Measurements from ENCODE around the gene FAM20A. TPM values are rescaled to one million over a fixed set of nuclear protein-coding genes. Genes with fewer than 3 reads are reported as not detected.

The FAM20A gene
- total RNA-seq, 2 experiments from 2014 or later: not detected

DNA sequence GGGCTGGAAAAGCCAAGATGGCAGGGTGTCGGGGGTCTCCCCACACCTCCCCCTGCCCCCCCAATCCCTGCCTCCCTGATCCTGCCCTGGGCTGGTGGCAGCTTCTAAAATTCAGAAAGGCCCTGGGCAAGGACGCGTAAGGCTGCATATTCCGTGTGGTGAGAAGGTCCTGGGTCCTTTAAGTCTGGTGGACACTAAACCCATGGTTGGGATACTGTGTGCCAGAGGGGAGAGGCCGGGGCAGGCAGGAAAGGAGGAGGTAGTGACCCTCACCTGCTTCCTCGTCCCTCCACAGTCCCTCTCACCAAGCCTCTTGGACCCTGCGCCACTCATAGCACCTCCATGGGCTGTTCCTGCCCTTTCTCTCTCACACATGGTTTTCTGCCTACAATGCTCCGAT is 60.2 kb downstream of the FAM20A start:
- intact Hi-C loops (cut with micrococcal nuclease): no loop called here
- no peak for ATAC-seq
- H3K27me3 Mint-ChIP-seq: no peaks in the 10 kb centered on the region
- ChIA-PET CTCF (interaction anchor here (1.5 kb wide), 1 partner anchor 231 kb away, joined by 4 read pairs; no protein-coding TSS in a partner anchor), POLR2A (no interaction called here)
- H3K4me3 Mint-ChIP-seq: no peak overlapping the region
- H3K27ac Mint-ChIP-seq: no peak overlapping the region
- no peak for DNase-seq
- TF ChIP-seq, protein P1, sequence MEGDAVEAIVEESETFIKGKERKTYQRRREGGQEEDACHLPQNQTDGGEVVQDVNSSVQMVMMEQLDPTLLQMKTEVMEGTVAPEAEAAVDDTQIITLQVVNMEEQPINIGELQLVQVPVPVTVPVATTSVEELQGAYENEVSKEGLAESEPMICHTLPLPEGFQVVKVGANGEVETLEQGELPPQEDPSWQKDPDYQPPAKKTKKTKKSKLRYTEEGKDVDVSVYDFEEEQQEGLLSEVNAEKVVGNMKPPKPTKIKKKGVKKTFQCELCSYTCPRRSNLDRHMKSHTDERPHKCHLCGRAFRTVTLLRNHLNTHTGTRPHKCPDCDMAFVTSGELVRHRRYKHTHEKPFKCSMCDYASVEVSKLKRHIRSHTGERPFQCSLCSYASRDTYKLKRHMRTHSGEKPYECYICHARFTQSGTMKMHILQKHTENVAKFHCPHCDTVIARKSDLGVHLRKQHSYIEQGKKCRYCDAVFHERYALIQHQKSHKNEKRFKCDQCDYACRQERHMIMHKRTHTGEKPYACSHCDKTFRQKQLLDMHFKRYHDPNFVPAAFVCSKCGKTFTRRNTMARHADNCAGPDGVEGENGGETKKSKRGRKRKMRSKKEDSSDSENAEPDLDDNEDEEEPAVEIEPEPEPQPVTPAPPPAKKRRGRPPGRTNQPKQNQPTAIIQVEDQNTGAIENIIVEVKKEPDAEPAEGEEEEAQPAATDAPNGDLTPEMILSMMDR (IDR thresholded peaks at IDR 0.05): no peak
- H3K36me3 Mint-ChIP-seq (ENCODE audit: low read depth): peaks cover 5% of the 10 kb centered on the region
- H3K9me3 Mint-ChIP-seq: no peaks in the 10 kb centered on the region
- H3K4me1 Mint-ChIP-seq (ENCODE audit: low read depth): no peaks in the 10 kb centered on the region

DNA sequence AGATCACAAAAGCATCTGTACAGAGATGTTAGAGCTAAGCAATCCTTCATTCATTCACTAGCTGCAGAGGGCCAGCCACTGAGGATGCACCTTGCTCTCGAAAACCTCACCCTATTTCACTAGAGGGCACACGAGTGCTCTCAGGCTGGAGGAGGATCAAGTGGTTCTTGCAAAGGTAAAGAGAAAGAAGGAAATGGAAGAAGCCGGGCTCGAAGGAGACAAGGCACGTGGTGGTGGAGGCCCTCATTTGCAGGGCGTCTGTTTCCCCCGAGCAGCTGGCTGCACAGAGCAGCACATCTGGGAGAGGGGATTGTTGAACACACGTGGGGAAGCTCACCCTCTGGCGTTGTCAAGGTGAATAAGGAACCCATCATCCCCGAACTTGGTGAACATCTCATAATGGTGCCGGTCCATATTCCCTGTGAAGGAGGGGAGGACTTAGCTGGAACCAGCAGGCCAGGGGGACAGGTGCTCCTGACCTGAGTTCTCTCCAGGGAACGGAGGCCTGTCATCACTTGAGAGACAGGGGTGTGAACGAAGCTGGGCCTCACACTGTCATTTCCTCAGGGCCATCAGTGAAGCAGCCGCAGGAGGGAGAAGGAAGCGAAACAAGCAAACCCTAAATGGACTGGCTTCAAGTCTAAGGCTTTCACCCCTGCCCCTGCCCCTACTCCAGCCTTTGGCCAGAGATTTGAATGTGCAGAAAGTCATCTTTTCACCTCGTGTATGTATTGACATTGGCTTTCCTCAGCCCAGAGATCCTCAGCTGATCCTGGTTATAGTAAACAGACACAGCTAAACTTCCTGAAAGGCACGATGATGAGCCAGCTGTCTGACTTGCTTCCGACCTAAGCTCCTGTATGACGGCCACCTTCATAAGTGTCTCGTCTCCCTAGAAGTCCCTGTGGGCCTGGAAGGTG is 61.4 kb downstream of the FAM20A start:
- no peak overlapping the region for H3K4me3 Mint-ChIP-seq
- DNase-seq (no peak), ATAC-seq (no peak)
- no peak overlapping the region for H3K27ac Mint-ChIP-seq
- peaks cover 10% of the 10 kb centered on the region for H3K36me3 Mint-ChIP-seq (ENCODE audit: low read depth)
- no peaks in the 10 kb centered on the region for H3K4me1 Mint-ChIP-seq (ENCODE audit: low read depth)
- TF ChIP-seq, protein P1 (IDR thresholded peaks at IDR 0.05): no peak
- H3K27me3 Mint-ChIP-seq: no peaks in the 10 kb centered on the region
- intact Hi-C loops (cut with micrococcal nuclease): loop anchor here (10.0 kb wide), 1 partner anchor 215 kb away; no protein-coding TSS in a partner anchor
- POLR2A ChIA-PET: no interaction called here
- CTCF ChIA-PET: interaction anchor here (0.7 to 1.5 kb wide), 2 partner anchors 75 to 232 kb away, joined by 3 to 4 read pairs; no protein-coding TSS in a partner anchor
- no peaks in the 10 kb centered on the region for H3K9me3 Mint-ChIP-seq

DNA sequence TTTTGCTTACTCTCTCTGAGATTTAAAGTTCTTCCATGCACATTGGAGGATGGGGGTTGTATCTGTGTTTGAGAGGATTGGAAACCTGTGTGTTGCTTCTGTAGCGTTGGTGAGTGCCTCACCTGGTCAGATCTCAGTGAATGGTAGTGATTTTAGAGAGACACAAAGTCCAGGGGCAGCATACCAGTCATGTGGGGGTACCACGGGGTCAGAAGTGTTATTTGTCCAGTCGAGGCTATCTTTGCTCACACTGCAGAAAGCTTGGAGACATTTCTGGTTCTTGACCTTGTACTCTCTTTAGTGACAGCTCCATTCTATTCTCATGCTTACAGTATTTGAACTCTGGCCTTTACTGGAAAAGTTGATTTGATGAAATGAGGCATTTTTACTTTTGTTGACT is 65.2 kb downstream of the FAM20A start:
- no peak for DNase-seq
- Mint-ChIP-seq H3K4me3 (no peak overlapping the region), H3K27ac (peak overlapping the region; percentile 7), H3K36me3 (ENCODE audit: low read depth) (peaks cover 23% of the 10 kb centered on the region), H3K4me1 (ENCODE audit: low read depth) (peaks cover 4% of the 10 kb centered on the region), H3K27me3 (no peaks in the 10 kb centered on the region), H3K9me3 (no peaks in the 10 kb centered on the region)
- intact Hi-C loops (cut with micrococcal nuclease): loop anchor here (10.0 kb wide), 1 partner anchor 219 kb away; no protein-coding TSS in a partner anchor
- POLR2A ChIA-PET: no interaction called here
- ATAC-seq: no peak
- CTCF ChIA-PET: no interaction called here
- TF ChIP-seq, protein P1 (IDR thresholded peaks at IDR 0.05): no peak

DNA sequence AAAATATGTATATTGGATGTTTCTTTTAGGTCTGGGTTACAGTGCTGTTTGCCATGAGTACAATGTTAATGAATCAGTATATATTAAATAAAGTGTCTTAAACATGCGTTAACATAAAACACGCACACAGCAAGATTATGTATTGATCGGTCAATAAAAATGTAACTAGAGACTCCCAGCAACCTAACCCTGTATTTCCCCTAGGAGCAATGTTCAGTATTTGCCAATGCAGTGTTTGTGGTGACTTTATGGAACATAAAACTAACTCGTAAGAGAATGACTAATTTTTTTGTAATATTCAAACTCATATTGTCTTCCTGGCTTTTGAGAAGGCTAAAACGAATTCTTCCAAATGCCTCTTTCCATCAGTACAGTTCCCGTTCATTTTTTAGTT is 66.5 kb downstream of the FAM20A start:
- TF ChIP-seq, protein P1 (IDR thresholded peaks at IDR 0.05): no peak
- CTCF ChIA-PET: interaction anchor here (0.9 to 2.9 kb wide), 9 partner anchors 9 to 217 kb away, joined by 3 to 20 read pairs (median 3); partner anchors contain the start of gene PRKAR1A
- no peak overlapping the region for H3K4me3 Mint-ChIP-seq
- H3K36me3 Mint-ChIP-seq (ENCODE audit: low read depth): peaks cover 33% of the 10 kb centered on the region
- POLR2A ChIA-PET: interaction anchor here (1.0 kb wide), 1 partner anchor 13 kb away, joined by 3 read pairs; no protein-coding TSS in a partner anchor
- H3K9me3 Mint-ChIP-seq: no peaks in the 10 kb centered on the region
- intact Hi-C loops (cut with micrococcal nuclease): loop anchor here (10.0 kb wide), 1 partner anchor 220 kb away; no protein-coding TSS in a partner anchor
- H3K4me1 Mint-ChIP-seq (ENCODE audit: low read depth): peaks cover 4% of the 10 kb centered on the region
- no peak overlapping the region for H3K27ac Mint-ChIP-seq
- DNase-seq: no peak
- no peaks in the 10 kb centered on the region for H3K27me3 Mint-ChIP-seq
- no peak for ATAC-seq
